ENCODE data around the gene PANX2.

DNA sequence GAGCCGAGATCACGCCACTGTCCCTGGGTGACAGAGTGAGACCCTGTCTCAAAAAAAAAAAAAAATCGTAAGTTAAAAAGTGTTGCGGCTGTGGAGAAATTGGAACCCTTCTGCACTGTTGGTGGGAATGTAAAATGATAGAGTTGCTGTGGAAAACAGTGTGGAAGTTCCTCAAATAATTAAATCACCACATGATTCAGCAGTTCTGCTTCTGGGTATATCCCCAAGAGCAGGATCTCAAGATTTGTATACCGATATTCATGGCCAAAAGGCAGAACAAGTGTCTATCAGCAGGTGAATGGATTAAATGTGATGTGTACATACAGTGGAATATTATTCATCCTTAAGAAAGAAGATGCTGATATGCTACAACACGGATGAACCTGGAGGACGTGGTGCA, 34.0 kb downstream of the PANX2 start:
- TF ChIP-seq CTCF (IDR thresholded peaks at IDR 0.05) (no peak), POLR2A (IDR thresholded peaks at IDR 0.05) (no peak)
